Lung (tissue), 12 donors: ENCODE results near the gene ROS1. TPM values are rescaled to one million over a fixed set of nuclear protein-coding genes. Genes with fewer than 3 reads are reported as not detected.
"Not testable (repeated sequence)": the region's sequence is repeated elsewhere in the genome, so short reads cannot be mapped to it uniquely, and the experiment has no call there.

Experiments used
- ATAC-seq: fragments of 200-7000 bp; cut with Tn5 transposase; one replicate; pipeline ENCODE4 v1.9.1; 2020; ENCODE audit warnings: moderate number of reproducible peaks; ENCODE audit not compliant: insufficient read depth, low FRiP score
- DNase-seq, 3 donors: peaks; one replicate each; pipeline ENCODE4 v3.0.0-alpha.2; 2013 to 2017
- H3K27ac ChIP-seq, 2 donors: one replicate each; pipeline ENCODE4 v1.5.1; 2013; ENCODE audit warnings: mild to moderate bottlenecking in 2 of 2, moderate library complexity in 2 of 2, control low read depth in 1 of 2, inconsistent platforms in 1 of 2, low read depth in 1 of 2, low read length in 1 of 2
- H3K27me3 ChIP-seq, 3 donors: one replicate each; pipeline ENCODE4 v1.5.1; 2013; ENCODE audit warnings: low read length in 2 of 3; ENCODE audit not compliant: control insufficient read depth in 3 of 3, insufficient read depth in 3 of 3
- H3K36me3 ChIP-seq, 4 donors: one replicate each; pipeline ENCODE4 v1.5.1; 2013; ENCODE audit warnings: low read length in 4 of 4, mild to moderate bottlenecking in 1 of 4, moderate library complexity in 1 of 4; ENCODE audit not compliant: control insufficient read depth in 4 of 4, insufficient read depth in 4 of 4
- H3K4me1 ChIP-seq, 5 donors: one replicate each; pipeline ENCODE4 v1.5.1; 2013; ENCODE audit warnings: low read length in 5 of 5, mild to moderate bottlenecking in 2 of 5, moderate library complexity in 1 of 5; ENCODE audit not compliant: control insufficient read depth in 5 of 5, insufficient read depth in 5 of 5
- H3K4me3 ChIP-seq: one replicate; pipeline ENCODE4 v1.5.1; 2013; ENCODE audit warnings: mild to moderate bottlenecking, control low read depth, moderate library complexity
- H3K9ac ChIP-seq, 2 donors: one replicate each; pipeline ENCODE4 v1.5.1; 2013; ENCODE audit warnings: low read length in 2 of 2, control low read depth in 1 of 2; ENCODE audit not compliant: insufficient read depth in 1 of 2
- H3K9me3 ChIP-seq, 4 donors: one replicate each; pipeline ENCODE4 v1.5.1; 2013; ENCODE audit warnings: low read length in 3 of 4, mild to moderate bottlenecking in 1 of 4, moderate library complexity in 1 of 4; ENCODE audit not compliant: control insufficient read depth in 4 of 4, insufficient read depth in 3 of 4
- WGBS, 2 donors: extraction: QIAGEN DNeasy Blood & Tissue Kit; methylation state at CpG; one replicate each; pipeline ENCODE4 v1.1.7; 2013; 5-methylcytosine and 5-hydroxymethylcytosine counted together
- polyA plus RNA-seq, 2 donors: library from polyadenylated mRNA; stranded (reverse); fragments of 200-250 nt; gene quantifications; one replicate each; pipeline ENCODE4 v1.2.1, GENCODE V29; 2013
- total RNA-seq, 2 donors: library from RNA; depleted of rRNA in 1 of 2; stranded (reverse); fragments of >200 nt in 1 of 2; gene quantifications; one replicate each; pipeline ENCODE4 v1.2.1, GENCODE V29; 2014 to 2021
- TF ChIP-seq, protein P1 (sequence below): IDR thresholded peaks from 2 replicates; pipeline ENCODE4 v1.5.1; 2012; ENCODE audit warnings: mild to moderate bottlenecking; ENCODE audit errors: control extremely low read depth, extremely low read depth
- donor health status: control.
- donor health status: control.
- donor health status: Bipolar disorder and iron deficiency.
- donor health status: healthy.
- donor health status: DM: yes; HTN: yes; CAD: no.

ROS1 gene
- total and polyA plus RNA-seq, 4 donors, result 15.5 to 263 (median 59.4) TPM

DNA sequence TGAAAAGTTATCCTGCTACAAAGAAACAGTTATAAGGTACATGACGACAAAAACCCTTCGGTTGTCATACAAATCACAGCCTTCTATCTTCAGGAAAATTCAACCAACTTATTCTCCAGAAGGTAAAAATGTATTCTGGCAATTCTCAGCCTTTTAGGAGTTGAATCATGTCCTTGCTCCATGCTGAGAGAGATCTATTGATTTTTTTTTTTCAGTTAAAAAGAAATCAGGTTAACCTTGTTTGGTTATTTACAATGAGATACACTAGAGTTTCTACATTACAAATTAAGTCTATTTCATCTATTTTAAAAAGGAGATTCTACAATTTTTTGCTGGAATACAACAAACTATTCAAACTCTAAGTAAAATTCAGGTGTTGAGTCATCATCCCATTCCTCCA is 45.4 kb downstream of the ROS1 start:
- ATAC-seq (no peak), DNase-seq (no peak)
- Histone ChIP-seq H3K4me1 (no peaks in the 10 kb centered on the region), H3K27me3 (no peaks in the 10 kb centered on the region), H3K4me3 (no peak overlapping the region), H3K9ac (no peak overlapping the region), H3K27ac (no peak overlapping the region), H3K36me3 (no peaks in the 10 kb centered on the region), H3K9me3 (no peaks in the 10 kb centered on the region)
- TF ChIP-seq, protein P1, sequence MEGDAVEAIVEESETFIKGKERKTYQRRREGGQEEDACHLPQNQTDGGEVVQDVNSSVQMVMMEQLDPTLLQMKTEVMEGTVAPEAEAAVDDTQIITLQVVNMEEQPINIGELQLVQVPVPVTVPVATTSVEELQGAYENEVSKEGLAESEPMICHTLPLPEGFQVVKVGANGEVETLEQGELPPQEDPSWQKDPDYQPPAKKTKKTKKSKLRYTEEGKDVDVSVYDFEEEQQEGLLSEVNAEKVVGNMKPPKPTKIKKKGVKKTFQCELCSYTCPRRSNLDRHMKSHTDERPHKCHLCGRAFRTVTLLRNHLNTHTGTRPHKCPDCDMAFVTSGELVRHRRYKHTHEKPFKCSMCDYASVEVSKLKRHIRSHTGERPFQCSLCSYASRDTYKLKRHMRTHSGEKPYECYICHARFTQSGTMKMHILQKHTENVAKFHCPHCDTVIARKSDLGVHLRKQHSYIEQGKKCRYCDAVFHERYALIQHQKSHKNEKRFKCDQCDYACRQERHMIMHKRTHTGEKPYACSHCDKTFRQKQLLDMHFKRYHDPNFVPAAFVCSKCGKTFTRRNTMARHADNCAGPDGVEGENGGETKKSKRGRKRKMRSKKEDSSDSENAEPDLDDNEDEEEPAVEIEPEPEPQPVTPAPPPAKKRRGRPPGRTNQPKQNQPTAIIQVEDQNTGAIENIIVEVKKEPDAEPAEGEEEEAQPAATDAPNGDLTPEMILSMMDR, result no peak
- 94 to 97% methylated on average over 2 of the region's 2 CpGs for WGBS, 2 donors

DNA sequence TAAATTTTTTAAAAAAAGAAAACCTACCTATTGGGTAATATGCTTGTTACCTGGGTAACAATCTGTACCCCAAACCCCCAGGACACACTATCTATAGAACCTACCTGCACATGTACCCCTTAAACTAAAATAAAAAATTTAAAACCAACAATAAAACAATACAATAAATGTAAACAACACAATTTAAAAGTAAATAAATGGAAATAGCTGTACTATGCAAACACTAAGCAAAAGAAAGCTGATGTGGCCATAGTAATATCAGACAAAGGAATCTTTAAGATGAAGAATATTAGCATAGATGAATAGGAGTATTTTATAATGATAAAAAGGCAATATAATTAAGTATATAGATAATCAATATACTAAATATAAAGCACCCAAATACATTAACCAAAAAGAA is 50.3 kb downstream of the ROS1 start:
- Histone ChIP-seq H3K27me3 (no peaks in the 10 kb centered on the region), H3K9me3 (peaks cover 0 to 8% (median 0%) of the 10 kb centered on the region in 4 donors), H3K4me1 (peaks cover 0 to 3% (median 0%) of the 10 kb centered on the region in 5 donors), H3K36me3 (peaks cover 0 to 3% (median 0%) of the 10 kb centered on the region in 4 donors), H3K9ac (no peak overlapping the region), H3K4me3 (no peak overlapping the region), H3K27ac (no peak overlapping the region)
- TF ChIP-seq, protein P1, result no peak
- DNase-seq (no peak), ATAC-seq (no peak)

DNA sequence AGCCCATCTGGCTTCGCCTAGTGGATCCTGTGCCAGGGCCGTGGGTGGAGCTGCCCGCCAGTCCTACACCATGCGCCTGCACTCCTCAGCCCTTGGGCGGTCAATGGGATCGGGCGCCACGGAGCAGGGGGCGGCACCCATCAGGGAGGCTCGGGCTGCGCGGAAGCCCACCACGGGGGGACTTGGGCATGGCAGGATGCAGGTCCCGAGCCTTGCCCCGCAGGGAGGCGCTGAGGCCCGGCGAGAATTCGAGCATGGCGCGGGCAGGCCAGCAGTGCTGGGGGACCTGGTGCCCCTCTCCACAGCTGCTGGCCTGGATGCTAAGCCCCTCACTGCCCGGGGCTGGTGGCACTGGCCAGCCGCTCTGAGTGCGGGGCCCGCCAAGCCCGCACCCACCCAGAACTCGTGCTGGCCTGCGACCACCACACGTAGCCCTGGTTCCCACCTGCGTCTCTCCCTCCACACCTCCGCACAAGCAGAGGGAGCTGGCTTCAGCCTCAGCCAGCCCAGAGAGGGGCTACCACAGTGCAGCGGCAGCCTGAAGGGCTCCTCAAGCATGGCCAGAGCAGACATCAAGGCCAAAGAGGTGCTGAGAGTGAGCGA is 52.4 kb downstream of the ROS1 start:
- H3K9me3 ChIP-seq, result peaks cover 0 to 8% (median 0%) of the 10 kb centered on the region in 4 donors
- 94 to 97% methylated on average over 33 of the region's 33 CpGs for WGBS, 2 donors

DNA sequence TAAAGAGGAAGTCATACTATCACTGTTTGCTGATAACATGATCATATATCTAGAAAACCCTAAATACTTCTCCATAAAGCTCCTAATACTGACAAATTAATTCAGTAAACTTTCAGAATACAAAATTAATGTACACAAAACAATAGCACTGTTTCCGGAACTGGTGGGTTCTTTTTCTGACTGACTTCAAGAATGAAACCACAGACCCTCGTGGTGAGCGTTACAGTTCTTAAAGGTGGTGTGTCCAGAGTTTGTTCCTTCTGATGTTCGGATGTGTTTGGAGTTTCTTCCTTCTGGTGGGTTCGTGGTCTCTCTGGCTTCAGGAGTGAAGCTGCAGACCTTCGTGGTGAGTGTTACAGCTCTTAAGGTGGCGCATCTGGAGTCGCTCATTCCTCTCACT is 53.5 kb downstream of the ROS1 start:
- H3K27me3 ChIP-seq, H3K9me3 ChIP-seq, H3K9ac ChIP-seq, H3K4me1 ChIP-seq, ATAC-seq, DNase-seq, H3K36me3 ChIP-seq, H3K4me3 ChIP-seq, H3K27ac ChIP-seq: not testable (repeated sequence)
- WGBS, 2 donors, result 62 to 76% methylated on average over 8 of the region's 8 CpGs

More for the DNA sequence above, 52.4 kb downstream of the ROS1 start:
- TF ChIP-seq, protein P1, result no peak
- Histone ChIP-seq H3K27me3 (no peaks in the 10 kb centered on the region), H3K27ac (no peak overlapping the region), H3K4me3 (no peak overlapping the region), H3K9ac (no peak overlapping the region), H3K4me1 (peaks cover 0 to 3% (median 0%) of the 10 kb centered on the region in 5 donors), H3K36me3 (peaks cover 0 to 3% (median 0%) of the 10 kb centered on the region in 4 donors)
- no peak for DNase-seq
- ATAC-seq, result no peak
